ENCODE data around the gene DCLK2.

The DCLK2 gene

GRCh38 chr4:150283689-150284088, 205.4 kb downstream of the DCLK2 start:
- no peak for DNase-seq

GRCh38 chr4:150286656-150287055, 208.4 kb downstream of the DCLK2 start:
- DNase-seq, result no peak

GRCh38 chr4:150289198-150289597, 211.0 kb downstream of the DCLK2 start:
- DNase-seq, result no peak

- DNase-seq, result no peak
These were observed 211.6 kb downstream of the DCLK2 start for GRCh38 chr4:150289881-150290280.

- no peak for DNase-seq
These were observed 219.7 kb downstream of the DCLK2 start for GRCh38 chr4:150297861-150298474.

GRCh38 chr4:150299816-150300215, 221.6 kb downstream of the DCLK2 start:
- no peak for DNase-seq

GRCh38 chr4:150302553-150302952, 224.3 kb downstream of the DCLK2 start:
- no peak for DNase-seq

GRCh38 chr4:150305995-150306394, 227.8 kb downstream of the DCLK2 start:
- DNase-seq, result no peak

GRCh38 chr4:150306719-150307118, 228.5 kb downstream of the DCLK2 start:
- no peak for DNase-seq

Data from NCI-H1436 treated with DMSO at 0.1 percent for 48 hours (cell line).